ENCODE measurements around the gene NANS.
A peak's percentile ranks its signal among the peaks of the same experiment; 100 is the strongest.
"Not testable (repeated sequence)": the region's sequence is repeated elsewhere in the genome, so short reads cannot be mapped to it uniquely, and the experiment has no call there.

Gene NANS

GRCh38 chr9:98105006-98105405 lies 48.5 kb downstream of the NANS start:
- no peak for DNase-seq

DNA sequence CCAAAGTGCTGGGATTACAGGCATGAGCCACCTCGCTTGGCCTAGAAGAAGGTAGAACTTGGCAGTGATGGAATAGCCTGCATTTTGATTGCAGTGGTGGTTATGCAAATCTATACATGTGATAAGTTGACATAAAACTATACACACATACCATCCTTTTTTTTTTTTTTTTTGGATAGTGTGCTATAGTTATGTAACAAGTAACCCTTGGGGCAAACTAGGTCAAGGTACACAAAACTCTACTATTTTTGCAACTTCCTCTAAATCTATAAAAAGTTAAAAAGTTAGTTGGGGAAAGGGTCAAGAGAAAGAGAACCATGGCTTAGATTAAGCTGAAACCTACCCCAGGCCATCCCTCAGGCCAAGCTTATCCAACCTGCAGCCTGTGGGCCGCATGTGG lies 51.4 kb downstream of the NANS start:
- no peak for DNase-seq

DNA sequence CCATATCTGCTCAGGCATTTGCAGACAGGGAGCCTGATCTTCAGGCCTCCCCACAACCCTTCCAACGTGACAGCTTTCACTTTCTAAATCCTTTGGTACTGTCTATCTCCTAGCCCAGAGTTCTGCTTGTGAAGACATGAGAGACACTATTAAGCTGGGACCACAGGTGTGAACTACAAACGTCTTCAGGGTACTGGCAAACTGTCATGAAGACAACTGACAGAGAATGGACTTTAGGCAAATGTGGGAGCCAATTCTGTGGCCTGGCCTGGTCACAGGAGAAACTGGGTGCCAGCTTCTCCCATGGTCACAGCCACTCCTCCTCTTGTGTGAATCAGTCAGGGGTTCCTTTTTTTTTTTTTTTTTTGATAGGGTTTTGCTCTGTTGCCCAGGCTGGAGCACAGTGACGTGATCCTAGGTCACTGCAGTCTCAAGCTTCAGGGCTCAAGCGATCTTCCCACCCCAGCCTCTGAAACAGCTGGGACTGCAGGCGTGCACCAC lies 52.0 kb downstream of the NANS start:
- DNase-seq, result no peak

GRCh38 chr9:98109052-98109451 lies 52.5 kb downstream of the NANS start:
- no peak for DNase-seq

DNA sequence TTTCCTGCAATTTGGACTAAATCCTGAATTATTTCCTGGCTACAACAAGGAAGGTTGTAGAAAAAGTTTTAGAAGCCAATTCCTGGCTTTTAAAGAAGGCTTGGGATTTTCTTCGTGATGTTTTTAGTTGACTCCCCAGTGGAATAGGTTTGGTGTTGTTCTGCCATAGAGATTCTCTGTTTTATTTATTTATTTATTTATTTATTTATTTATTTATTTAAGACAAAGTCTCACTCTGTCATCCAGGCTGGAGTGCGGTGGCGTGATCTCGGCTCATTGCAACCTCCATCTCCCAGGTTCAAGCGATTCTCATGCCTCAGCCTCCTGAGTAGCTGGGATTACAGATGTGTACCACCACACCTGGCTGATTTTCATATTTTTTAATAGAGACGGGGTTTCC lies 60.6 kb downstream of the NANS start:
- not testable (repeated sequence) for DNase-seq

- peak; percentile 57 for DNase-seq
Observed at GRCh38 chr9:98117984-98118639, 61.6 kb downstream of the NANS start.

- peak; percentile 75 for DNase-seq
Observed at GRCh38 chr9:98118640-98119601, 62.4 kb downstream of the NANS start, which contains the start of gene TRIM14. Gene TRIM14, minus strand, starts transcription at chr9:98119222. Its CDS starts 34 bp downstream, at chr9:98119188.

- no peak for DNase-seq
Observed at GRCh38 chr9:98120476-98120875, 63.9 kb downstream of the NANS start.

- no peak for DNase-seq
Observed at GRCh38 chr9:98121058-98121457, 64.5 kb downstream of the NANS start.

DNA sequence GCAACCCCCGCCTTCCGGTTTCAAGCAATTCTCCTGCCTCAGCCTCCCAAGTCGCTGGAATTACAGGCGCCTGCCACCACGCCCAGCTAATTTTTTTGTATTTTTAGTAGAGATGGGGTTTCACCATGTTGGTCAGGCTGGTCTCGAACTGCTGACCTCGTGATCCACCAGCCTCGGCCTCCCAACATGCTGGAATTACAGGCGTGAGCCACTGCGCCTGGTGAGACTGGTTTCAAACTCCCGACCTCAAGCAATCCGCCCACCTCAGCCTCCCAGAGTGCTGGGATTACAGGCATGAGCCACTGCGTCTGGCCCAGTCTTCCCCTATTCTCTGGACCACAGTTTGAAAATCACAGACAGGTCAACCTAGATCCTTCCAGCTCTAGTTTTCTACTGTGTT lies 67.6 kb downstream of the NANS start:
- DNase-seq, result not testable (repeated sequence)

GRCh38 chr9:98124637-98125426 lies 68.3 kb downstream of the NANS start:
- DNase-seq, result no peak

DNA sequence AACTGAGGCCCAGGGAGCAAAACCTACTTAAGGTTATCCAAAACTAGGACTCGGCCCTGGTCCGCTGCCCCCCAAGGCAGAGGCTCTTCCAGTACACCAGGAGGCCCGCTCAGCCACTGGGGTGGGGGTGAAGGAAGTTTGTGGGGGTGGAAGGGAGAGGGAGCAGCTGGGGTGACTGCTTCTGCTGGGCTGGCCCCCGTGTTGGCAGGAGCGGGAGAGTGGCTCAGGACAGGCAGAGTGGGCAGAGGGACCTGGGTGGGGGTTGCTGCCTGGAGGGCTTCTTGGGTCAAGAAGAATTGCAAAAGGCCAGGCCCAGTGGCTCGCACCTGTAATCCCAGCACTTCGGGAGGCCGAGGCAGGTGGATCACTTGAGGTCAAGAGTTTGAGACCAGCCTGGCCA lies 70.7 kb downstream of the NANS start:
- DNase-seq, result no peak

- no peak for DNase-seq
Observed at GRCh38 chr9:98128316-98128715, 71.8 kb downstream of the NANS start.

- DNase-seq, result no peak
Observed at GRCh38 chr9:98129451-98129881, 72.9 kb downstream of the NANS start.

DNA sequence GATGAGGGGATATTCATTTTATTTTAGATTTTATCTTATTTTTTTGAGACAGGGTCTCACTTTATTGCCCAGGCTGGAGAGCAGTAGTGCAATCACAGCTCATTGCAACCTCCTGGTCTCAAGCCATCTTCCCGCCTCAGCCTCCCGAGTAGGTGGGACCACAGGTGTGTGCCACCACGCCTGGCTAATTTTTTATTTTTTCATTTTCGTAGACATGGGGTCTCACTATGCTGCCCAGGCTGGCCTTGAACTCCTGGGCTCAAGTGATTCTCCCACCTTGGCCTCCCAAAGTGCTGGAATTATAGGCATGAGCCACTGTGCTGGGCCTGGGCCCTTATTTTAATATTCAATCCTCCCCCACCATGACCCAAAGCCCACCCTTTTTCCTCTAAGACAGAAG lies 73.5 kb downstream of the NANS start:
- not testable (repeated sequence) for DNase-seq

GRCh38 chr9:98130576-98131228 lies 74.2 kb downstream of the NANS start:
- no peak for DNase-seq

- no peak for DNase-seq
Observed at GRCh38 chr9:98132158-98132557, 75.6 kb downstream of the NANS start.
